HepG2 (cell line): ENCODE data around the gene CAND2. TPM values are rescaled to one million over a fixed set of nuclear protein-coding genes. Genes with fewer than 3 reads are reported as not detected.
A peak's percentile ranks its signal among the peaks of the same experiment; 100 is the strongest.

Source experiments
- ATAC-seq: fragments of 200-7000 bp; cut with Tn5 transposase; 3 replicates; pipeline ENCODE4 v1.9.1; 2020; ENCODE audit warnings: mild to moderate bottlenecking, moderate library complexity
- Bru-seq: library from RNA; stranded (reverse); fragments of 400-500 nt; gene quantifications from one replicate; lab custom pipeline; 2021; lab: Mats Ljungman, UMichigan
- BruChase-seq, 2 experiments: library from RNA; stranded (reverse); fragments of 400-500 nt; gene quantifications; one replicate each; lab custom pipeline; 2021; lab: Mats Ljungman, UMichigan
- BruUV-seq: library from RNA; stranded (reverse); fragments of 400-500 nt; replicated peaks from 2 replicates; lab custom pipeline; 2021; lab: Mats Ljungman, UMichigan
- CTCF ChIA-PET: fragments of 300-600 bp; formaldehyde crosslinking; extraction: SDS; loops from one replicate; lab custom pipeline; 2021; ENCODE audit warnings: low total read pairs, inconsistent platforms, low intra/inter-chr PET ratio; lab: Yijun Ruan, JAX
- POLR2A ChIA-PET: fragments of 350-600 bp; sonication (Branson Sonifier 250); formaldehyde crosslinking; loops from one replicate; lab custom pipeline; 2020; ENCODE audit warnings: antibody characterized with exemption, inconsistent platforms; lab: Yijun Ruan, JAX
- DNase-seq: peaks from one replicate; pipeline ENCODE4 v3.0.0-alpha.2; 2015; ENCODE audit warnings: low spot score
- FAIRE-seq: peaks from 3 replicates; lab custom pipeline; 2011; peaks lifted over from hg19 to GRCh38; lab: Jason Lieb, UNC
- H2AFZ ChIP-seq: one replicate; pipeline ENCODE4 v1.6.1; 2011; ENCODE audit warnings: low read length, inconsistent platforms
- H3K27ac ChIP-seq: fragments of 300-600 bp; 3 replicates; pipeline ENCODE4 v1.8.0; 2011; ENCODE audit warnings: mixed run types, mild to moderate bottlenecking, mixed read lengths, low read length, inconsistent platforms; ENCODE audit not compliant: insufficient read depth; ENCODE audit errors: extremely low read length
- H3K27me3 ChIP-seq, 2 experiments: fragments of 200-600 bp in 1 of 2; 2 replicates in 1 of 2; 3 replicates in 1 of 2; pipeline versions ENCODE4 v1.6.0 to v1.8.0; 2011; ENCODE audit warnings: low read length in 2 of 2, mild to moderate bottlenecking in 2 of 2, moderate library complexity in 2 of 2, inconsistent platforms in 1 of 2; ENCODE audit not compliant: insufficient read depth in 2 of 2, control insufficient read depth in 1 of 2
- H3K36me3 ChIP-seq, 2 experiments: fragments of 200-600 bp in 1 of 2; replicated peaks in 1 of 2; 2 replicates in 1 of 2; 3 replicates in 1 of 2; pipeline versions ENCODE4 v1.5.1 to v1.8.0; 2011; ENCODE audit warnings: low read length in 2 of 2, inconsistent platforms in 1 of 2; ENCODE audit not compliant: insufficient read depth in 2 of 2, control insufficient read depth in 1 of 2
- H3K4me1 ChIP-seq: 2 replicates; pipeline ENCODE4 v1.5.1; 2012; ENCODE audit warnings: low read length, inconsistent platforms; ENCODE audit not compliant: insufficient read depth
- H3K4me2 ChIP-seq: 2 replicates; pipeline ENCODE4 v1.6.0; 2011; ENCODE audit warnings: low read depth, low read length, inconsistent platforms
- H3K4me3 ChIP-seq, 3 experiments: fragments of 200-600 bp in 1 of 3; sonication (generic), shearing (Covaris generic) in 1 of 3; replicated peaks in 1 of 3; 2 replicates each; pipeline ENCODE4 v1.5.1; 2011 to 2016; ENCODE audit warnings: low read length in 3 of 3, inconsistent platforms in 2 of 3, low read depth in 2 of 3, mild to moderate bottlenecking in 2 of 3, control low read depth in 1 of 3, mixed read lengths in 1 of 3; ENCODE audit not compliant: insufficient read depth in 1 of 3
- H3K79me2 ChIP-seq: one replicate; pipeline ENCODE4 v1.6.1; 2011; ENCODE audit warnings: low read length, inconsistent platforms; ENCODE audit not compliant: insufficient read depth
- H3K9ac ChIP-seq: 2 replicates; pipeline ENCODE4 v1.6.0; 2011; ENCODE audit warnings: mild to moderate bottlenecking, low read depth, low read length, inconsistent platforms; ENCODE audit not compliant: insufficient read depth
- H3K9me3 ChIP-seq: 2 replicates; pipeline ENCODE4 v1.5.1; 2012; ENCODE audit warnings: mild to moderate bottlenecking, low read length
- H4K20me1 ChIP-seq: 2 replicates; pipeline ENCODE4 v1.6.0; 2011; ENCODE audit warnings: inconsistent platforms, mild to moderate bottlenecking, low read length, moderate library complexity; ENCODE audit not compliant: insufficient read depth
- ATF2 ChIP-seq: sonication (generic); formaldehyde crosslinking; IDR thresholded peaks from 2 replicates; pipeline ENCODE4 v1.4.0; 2020; ENCODE audit warnings: missing genetic modification reagents
- CC2D1A ChIP-seq: sonication (generic); formaldehyde crosslinking; IDR thresholded peaks from 2 replicates; pipeline ENCODE4 v1.8.1; 2023; ENCODE audit warnings: mild to moderate bottlenecking, missing genetic modification reagents
- ETV6 ChIP-seq: sonication (generic); formaldehyde crosslinking; conservative IDR thresholded peaks from 2 replicates; pipeline ENCODE4 v1.4.0; 2020; ENCODE audit warnings: missing genetic modification reagents
- PHF5A ChIP-seq: IDR thresholded peaks from one replicate; pipeline ENCODE4 v1.6.1; 2018; ENCODE audit warnings: low read depth, missing genetic modification reagents; ENCODE audit not compliant: unreplicated experiment
- ZNF207 ChIP-seq: fragments of 450-650 bp; IDR thresholded peaks from 2 replicates; pipeline ENCODE4 v1.6.1; 2016; ENCODE audit warnings: antibody characterized with exemption, borderline replicate concordance
- ZNF558 ChIP-seq: sonication (generic); formaldehyde crosslinking; IDR thresholded peaks from 2 replicates; pipeline ENCODE4 v1.9.0; 2022; ENCODE audit warnings: mild to moderate bottlenecking, missing genetic modification reagents, borderline replicate concordance
- WGBS: methylation state at CpG from one replicate; pipeline ENCODE4 v1.1.6; 2017; ENCODE audit warnings: low lambda C conversion rate; 5-methylcytosine and 5-hydroxymethylcytosine counted together
- in situ Hi-C: cut with HindIII; loops from 2 replicates; pipeline ENCODE4 v1.10.0; 2017; ENCODE audit warnings: low pct_unique_long_range_greater_than_20kb; ENCODE audit not compliant: extremely low pct_ligation_motif_present
- intact Hi-C: fragments of 100-400 bp; cut with micrococcal nuclease; formaldehyde crosslinking; loops from one replicate; pipeline ENCODE4 v1.10.0; 2022; ENCODE audit not compliant: unreplicated experiment
- long read RNA-seq, 2 experiments: library from RNA in 1 of 2; library from polyadenylated mRNA in 1 of 2; stranded (forward) in 1 of 2; unstranded in 1 of 2; transcript quantifications; one replicate each; pipeline ENCODE4 v2.0.0, GENCODE V29; 2019 to 2022
- polyA minus RNA-seq, 3 experiments: library from RNA; depleted of rRNA, polyadenylated mRNA; stranded (reverse); fragments of >200 nt; gene quantifications; 2 replicates each; pipeline ENCODE4 v1.2.3, GENCODE V29; 2011; ENCODE audit warnings: low replicate concordance in 1 of 3
- polyA plus RNA-seq, 8 experiments: library from polyadenylated mRNA; depleted of rRNA in 3 of 8; stranded (reverse) in 7 of 8; unstranded in 1 of 8; fragments of >200 nt; fragmentation: Illumina TruSeq in 4 of 8; extraction: Trizol in 4 of 8; gene quantifications; 2 replicates each; pipeline versions ENCODE4 v1.2.1 to v1.2.3, GENCODE V29; 2011 to 2016; ENCODE audit warnings: low read depth in 4 of 8, missing spikeins in 1 of 8, mixed read lengths in 1 of 8; ENCODE audit not compliant: insufficient read depth in 1 of 8
- total RNA-seq, 5 experiments: library from RNA; depleted of rRNA; stranded (reverse); fragments of >200 nt; fragmentation: Illumina TruSeq; extraction: Trizol; gene quantifications; 2 replicates each; pipeline ENCODE4 v1.2.3, GENCODE V29; 2016; ENCODE audit warnings: low read depth in 1 of 5

CAND2 gene
- not detected in 2 replicates for total RNA-seq (2016; rRNA removed; fragmentation: Illumina TruSeq; extraction: Trizol)
- not detected in 2 replicates for total RNA-seq (2016; cell fraction: cytosol; rRNA removed; fragmentation: Illumina TruSeq; extraction: Trizol; ENCODE audit: low read depth)
- total RNA-seq (2016; cell fraction: insoluble cytoplasmic fraction; rRNA removed; fragmentation: Illumina TruSeq; extraction: Trizol): not detected in 2 replicates
- not detected in 2 replicates for total RNA-seq (2016; cell fraction: membrane; rRNA removed; fragmentation: Illumina TruSeq; extraction: Trizol)
- total RNA-seq (2016; cell fraction: nucleus; rRNA removed; fragmentation: Illumina TruSeq; extraction: Trizol): not detected in 2 replicates
- 0.01 and 0.09 TPM in 2 replicates for polyA plus RNA-seq (2011; rRNA removed)
- polyA plus RNA-seq (2011; cell fraction: cytosol; rRNA removed): 0.03 TPM in 1 of 2 replicates, not detected in the other
- 0.05 and 0.12 TPM in 2 replicates for polyA plus RNA-seq (2011; cell fraction: nucleus; rRNA removed)
- polyA plus RNA-seq (2012): 0.07 and 0.13 TPM in 2 replicates
- not detected in 2 replicates for polyA plus RNA-seq (2016; cell fraction: cytosol; fragmentation: Illumina TruSeq; extraction: Trizol; ENCODE audit: low read depth)
- not detected in 2 replicates for polyA plus RNA-seq (2016; cell fraction: insoluble cytoplasmic fraction; fragmentation: Illumina TruSeq; extraction: Trizol; ENCODE audit: low read depth)
- not detected in 2 replicates for polyA plus RNA-seq (2016; cell fraction: membrane; fragmentation: Illumina TruSeq; extraction: Trizol; ENCODE audit: low read depth)
- polyA plus RNA-seq (2016; cell fraction: nucleus; fragmentation: Illumina TruSeq; extraction: Trizol; ENCODE audit: insufficient read depth, low read depth): not detected in 2 replicates
- polyA minus RNA-seq (2011; rRNA and poly(A)+ RNA removed; ENCODE audit: low replicate concordance): 0.04 and 0.26 TPM in 2 replicates
- not detected in 2 replicates for polyA minus RNA-seq (2011; cell fraction: cytosol; rRNA and poly(A)+ RNA removed)
- 0.12 TPM in 1 of 2 replicates, not detected in the other for polyA minus RNA-seq (2011; cell fraction: nucleus; rRNA and poly(A)+ RNA removed)
- percentile 8 among the genes with signal in this experiment for Bru-seq, nascent RNA
- BruChase-seq, experiment 1, labeled RNA remaining after a 6-hour chase: not detected
- BruChase-seq, experiment 2, labeled RNA remaining after a 2-hour chase: not detected
- long read RNA-seq, experiment 1: 0 reads
- long read RNA-seq, experiment 2: 0 reads

GRCh38 chr3:12796171-12797123, at the start of gene CAND2:
Gene CAND2 (plus strand): TSS chr3:12796680. CDS start chr3:12796721, 41 bp downstream.
- H3K79me2 ChIP-seq: no peaks in the 10 kb centered on the region
- H3K9me3 ChIP-seq: no peaks in the 10 kb centered on the region
- H3K36me3 ChIP-seq: no peaks in the 10 kb centered on the region
- intact Hi-C loops (no loop called here), in situ Hi-C loops (no loop called here)
- no peak within 1 kb of the TSS for H3K4me3 ChIP-seq
- FAIRE-seq: no peak
- no peak within 1 kb of the TSS for H3K9ac ChIP-seq
- peaks cover 0 to 24% of the 10 kb centered on the region in 2 experiments; a peak in 2 of 5 replicates for H3K27me3 ChIP-seq
- no peak within 1 kb of the TSS for H2AFZ ChIP-seq
- no TSS peak for BruUV-seq
- no peak within 1 kb of the TSS for H3K4me2 ChIP-seq
- H3K27ac ChIP-seq: no peak within 1 kb of the TSS
- DNase-seq: no peak
- no peaks in the 10 kb centered on the region for H4K20me1 ChIP-seq
- POLR2A ChIA-PET: no interaction called here
- 58% methylated on average over 43 of the region's 61 CpGs for WGBS
- ATAC-seq: no peak
- H3K4me1 ChIP-seq: no peaks in the 10 kb centered on the region
- no peak for TF ChIP-seq ETV6
- no peak for TF ChIP-seq CC2D1A (CRISPR knock-in tag)
- no peak for TF ChIP-seq ZNF558 (CRISPR knock-in tag)
- no peak for TF ChIP-seq ZNF207
- no peak for TF ChIP-seq ATF2 (CRISPR knock-in tag)
- TF ChIP-seq PHF5A (CRISPR knock-in tag): no peak
- CTCF ChIA-PET: no interaction called here
